ENCODE results near the gene GNA14. TPM values are rescaled to one million over a fixed set of nuclear protein-coding genes. Genes with fewer than 3 reads are reported as not detected.

Gene GNA14
- total RNA-seq, 2 experiments from 2014 or later = not detected

GRCh38 chr9:77587851-77588250 is 60.3 kb downstream of the GNA14 start:
- Histone ChIP-seq H3K4me2 (ENCODE audit: low read length) (no peak overlapping the region), H3K4me3 (ENCODE audit: low read depth, low read length, poor library complexity, severe bottlenecking) (no peak overlapping the region), H3K4me1 (ENCODE audit: insufficient read depth, low read length, poor library complexity, severe bottlenecking) (no peaks in the 10 kb centered on the region), H3K79me2 (ENCODE audit: insufficient read depth, low read depth, low read length) (no peaks in the 10 kb centered on the region), H2AFZ (ENCODE audit: low read length) (no peak overlapping the region), H3K9me2 (ENCODE audit: insufficient read depth, low read length) (no peaks in the 10 kb centered on the region), H3K27ac (ENCODE audit: low read depth, low read length, poor library complexity, severe bottlenecking) (no peak overlapping the region), H3K9me3 (ENCODE audit: low read length) (no peaks in the 10 kb centered on the region), H4K20me1 (ENCODE audit: insufficient read depth, low read length) (no peaks in the 10 kb centered on the region), H3K36me3 (ENCODE audit: insufficient read depth, low read length) (no peaks in the 10 kb centered on the region)
- BruUV-seq (replicated peaks) = no TSS peak
- ChIA-PET CTCF (ENCODE audit: unreplicated experiment) (no interaction called here), POLR2A (no interaction called here)
- no peak for DNase-seq (ENCODE audit: low spot score)
- intact Hi-C loops (cut with micrococcal nuclease; ENCODE audit: unreplicated experiment) = no loop called here
- TF ChIP-seq EZH2phosphoT487 (IDR thresholded peaks at IDR 0.05; ENCODE audit: borderline replicate concordance, low read depth, low read length) (no peak), CTCF (conservative IDR thresholded peaks at IDR 0.05; ENCODE audit: low read length) (no peak)

- ChIA-PET CTCF (ENCODE audit: unreplicated experiment) (no interaction called here), POLR2A (interaction anchor here (0.8 kb wide), 1 partner anchor 23 kb away, joined by 5 read pairs; no protein-coding TSS in a partner anchor)
- Histone ChIP-seq H3K27ac (ENCODE audit: low read depth, low read length, poor library complexity, severe bottlenecking) (no peak overlapping the region), H3K36me3 (ENCODE audit: insufficient read depth, low read length) (no peaks in the 10 kb centered on the region), H3K79me2 (ENCODE audit: insufficient read depth, low read depth, low read length) (no peaks in the 10 kb centered on the region), H3K4me1 (ENCODE audit: insufficient read depth, low read length, poor library complexity, severe bottlenecking) (no peaks in the 10 kb centered on the region), H4K20me1 (ENCODE audit: insufficient read depth, low read length) (no peaks in the 10 kb centered on the region), H3K4me3 (ENCODE audit: low read depth, low read length, poor library complexity, severe bottlenecking) (no peak overlapping the region), H3K9me3 (ENCODE audit: low read length) (no peaks in the 10 kb centered on the region), H3K9me2 (ENCODE audit: insufficient read depth, low read length) (no peaks in the 10 kb centered on the region), H3K4me2 (ENCODE audit: low read length) (no peak overlapping the region), H2AFZ (ENCODE audit: low read length) (no peak overlapping the region)
- intact Hi-C loops (cut with micrococcal nuclease; ENCODE audit: unreplicated experiment) = no loop called here
- no TSS peak for BruUV-seq (replicated peaks)
- TF ChIP-seq EZH2phosphoT487 (IDR thresholded peaks at IDR 0.05; ENCODE audit: borderline replicate concordance, low read depth, low read length) = no peak
- TF ChIP-seq CTCF (conservative IDR thresholded peaks at IDR 0.05; ENCODE audit: low read length) = no peak
- no peak for DNase-seq (ENCODE audit: low spot score)
Measured at GRCh38 chr9:77587042-77587441, 61.1 kb downstream of the GNA14 start.

GRCh38 chr9:77586591-77586990 is 61.5 kb downstream of the GNA14 start:
- no peak overlapping the region for H3K27ac ChIP-seq (ENCODE audit: low read depth, low read length, poor library complexity, severe bottlenecking)
- ChIA-PET POLR2A (interaction anchor here (0.8 to 1.0 kb wide), 2 partner anchors 10 to 24 kb away, joined by 3 to 5 read pairs; no protein-coding TSS in a partner anchor), CTCF (ENCODE audit: unreplicated experiment) (no interaction called here)
- H3K4me1 ChIP-seq (ENCODE audit: insufficient read depth, low read length, poor library complexity, severe bottlenecking) = no peaks in the 10 kb centered on the region
- H3K79me2 ChIP-seq (ENCODE audit: insufficient read depth, low read depth, low read length) = no peaks in the 10 kb centered on the region
- no peaks in the 10 kb centered on the region for H4K20me1 ChIP-seq (ENCODE audit: insufficient read depth, low read length)
- no peak for TF ChIP-seq EZH2phosphoT487 (IDR thresholded peaks at IDR 0.05; ENCODE audit: borderline replicate concordance, low read depth, low read length)
- TF ChIP-seq CTCF (conservative IDR thresholded peaks at IDR 0.05; ENCODE audit: low read length) = no peak
- no peak overlapping the region for H3K4me3 ChIP-seq (ENCODE audit: low read depth, low read length, poor library complexity, severe bottlenecking)
- intact Hi-C loops (cut with micrococcal nuclease; ENCODE audit: unreplicated experiment) = no loop called here
- no peaks in the 10 kb centered on the region for H3K9me2 ChIP-seq (ENCODE audit: insufficient read depth, low read length)
- BruUV-seq (replicated peaks) = no TSS peak
- no peaks in the 10 kb centered on the region for H3K36me3 ChIP-seq (ENCODE audit: insufficient read depth, low read length)
- H2AFZ ChIP-seq (ENCODE audit: low read length) = no peak overlapping the region
- no peak for DNase-seq (ENCODE audit: low spot score)
- no peak overlapping the region for H3K4me2 ChIP-seq (ENCODE audit: low read length)
- no peaks in the 10 kb centered on the region for H3K9me3 ChIP-seq (ENCODE audit: low read length)

Data from OCI-LY7 (cell line).